Stimulated activated CD8-positive, alpha-beta memory T cell treated with anti-CD3 and anti-CD28 coated beads, Interleukin-12 subunit alpha, Interleukin-12 subunit beta, amount 100 ng/mL, for 24 hours (primary cell): ENCODE results near the gene IGSF3.

ENCODE experiments used
- DNase-seq: peaks from one replicate; pipeline ENCODE4 v3.0.0-alpha.2; 2020; ENCODE audit errors: extremely low read depth

Gene IGSF3

DNA sequence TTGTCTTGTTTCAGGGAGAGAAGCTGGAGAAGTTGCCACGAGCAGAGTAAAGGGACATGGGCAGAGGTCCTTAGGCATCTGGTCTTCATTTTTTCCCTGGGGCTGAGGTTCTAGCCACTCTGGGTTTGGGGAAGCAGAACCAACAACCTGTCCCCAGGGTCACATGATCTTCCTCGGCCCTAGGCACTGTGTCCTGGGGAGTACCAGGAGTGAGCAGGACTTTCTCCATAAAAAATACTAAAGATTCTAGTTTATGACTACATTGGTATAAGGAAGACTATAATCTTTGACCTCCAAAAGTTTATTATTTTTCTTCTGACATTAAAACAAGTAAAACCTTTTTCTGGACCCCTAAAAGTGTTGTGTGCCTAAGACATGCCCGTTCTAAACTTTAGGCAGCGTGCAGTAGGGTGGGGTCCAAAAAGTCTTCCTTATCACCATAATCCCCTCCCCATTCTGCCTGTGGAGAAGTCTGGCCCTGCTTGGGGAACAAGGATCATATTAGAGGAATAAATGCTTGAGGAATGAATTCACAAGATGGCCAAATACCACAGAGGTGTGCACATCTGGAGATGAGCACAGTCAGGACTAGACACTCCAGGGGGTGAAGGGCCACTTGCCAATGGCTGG, 19.3 kb upstream of the IGSF3 start:
- no peak for DNase-seq

DNA sequence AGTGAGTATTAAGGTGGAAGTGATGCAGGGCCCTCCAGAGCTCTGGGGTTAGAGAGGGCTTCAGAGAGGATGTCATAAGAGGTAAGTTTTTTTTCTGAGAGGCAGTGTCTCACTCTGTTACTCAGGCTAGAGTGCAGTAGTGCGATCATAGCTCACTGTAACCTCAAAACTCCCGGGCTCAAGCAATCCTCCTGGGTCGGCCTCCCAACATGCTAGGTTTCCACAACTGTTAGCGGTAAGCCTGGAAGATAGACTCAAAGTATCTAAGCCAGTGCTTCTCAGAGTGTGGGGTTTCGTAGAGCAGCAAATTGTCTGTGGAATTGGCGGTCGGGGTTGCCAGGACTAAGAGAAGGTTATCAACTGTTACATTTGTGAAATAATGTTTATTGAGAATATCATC, 18.6 kb upstream of the IGSF3 start:
- DNase-seq: no peak

DNA sequence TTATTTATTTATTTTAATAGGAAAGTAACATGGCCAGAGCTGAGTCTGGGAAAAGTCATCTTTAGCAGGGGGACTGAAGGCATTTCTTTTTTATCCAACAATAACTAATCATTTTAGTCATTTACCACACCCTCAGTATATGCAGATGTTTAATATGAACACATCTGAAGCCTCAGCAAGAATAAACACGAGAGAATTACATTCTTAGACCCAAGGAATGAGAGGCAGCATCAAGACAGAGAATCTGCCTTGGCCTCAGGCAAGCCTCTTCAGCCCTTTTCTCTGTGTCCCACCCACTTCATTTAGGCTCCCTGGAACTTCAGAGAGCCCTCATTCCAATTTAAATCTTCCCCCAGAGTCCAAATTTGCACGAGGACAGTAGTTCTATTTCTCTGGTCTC, 17.0 kb upstream of the IGSF3 start:
- no peak for DNase-seq

DNA sequence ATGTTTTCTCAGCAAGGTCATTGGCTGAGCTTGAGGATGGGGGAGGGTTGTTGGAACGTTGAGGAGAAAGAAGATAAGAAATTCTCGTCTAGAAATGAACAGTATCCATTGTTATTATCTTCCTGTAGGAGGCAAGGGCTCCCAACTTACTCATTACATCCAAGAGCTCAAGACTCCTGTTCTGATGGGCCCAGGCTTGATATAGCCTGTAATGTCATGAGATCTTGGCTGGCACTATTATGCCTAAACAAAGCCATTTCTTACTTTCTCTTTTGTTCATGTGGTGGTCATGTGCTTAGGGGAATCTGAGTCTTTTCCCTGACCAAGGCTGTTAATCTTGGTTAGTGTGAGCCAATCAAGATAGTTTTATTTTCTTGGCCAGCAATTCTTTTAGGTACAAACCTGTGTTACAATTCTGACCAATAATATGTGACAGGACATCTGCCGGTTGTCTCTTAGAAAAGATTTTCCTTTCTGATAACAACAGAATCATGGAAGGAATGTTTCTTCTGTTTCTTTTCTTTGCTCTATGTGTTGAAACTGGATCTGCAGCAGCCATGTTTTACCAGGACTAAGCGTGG, 15.2 kb upstream of the IGSF3 start:
- no peak for DNase-seq

DNA sequence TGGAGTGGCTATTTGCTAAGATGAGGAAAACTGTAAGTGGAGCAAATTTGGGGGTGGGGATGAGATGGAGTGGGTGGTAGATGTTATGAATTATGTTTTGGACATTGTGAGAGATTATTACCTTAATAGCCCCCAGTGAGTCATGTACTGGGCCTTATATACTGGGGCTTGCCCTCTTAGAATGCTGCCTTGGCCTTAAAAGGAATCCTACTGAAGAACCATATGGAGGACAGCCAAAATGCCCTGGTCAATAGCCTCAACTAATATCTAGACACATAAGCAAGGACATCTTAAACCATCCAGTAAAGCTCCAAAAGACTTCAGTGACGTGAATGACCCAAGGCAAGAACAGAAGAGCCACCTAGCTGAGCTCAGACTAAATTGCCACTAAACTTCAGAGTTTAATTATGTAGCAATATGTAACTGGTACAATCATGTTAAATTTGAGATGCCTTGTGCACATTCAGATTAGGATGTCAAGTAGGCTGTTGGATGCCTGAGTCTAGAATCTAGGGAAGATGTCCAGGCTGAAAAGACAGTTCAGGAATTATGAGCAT, 13.9 kb upstream of the IGSF3 start:
- no peak for DNase-seq

DNA sequence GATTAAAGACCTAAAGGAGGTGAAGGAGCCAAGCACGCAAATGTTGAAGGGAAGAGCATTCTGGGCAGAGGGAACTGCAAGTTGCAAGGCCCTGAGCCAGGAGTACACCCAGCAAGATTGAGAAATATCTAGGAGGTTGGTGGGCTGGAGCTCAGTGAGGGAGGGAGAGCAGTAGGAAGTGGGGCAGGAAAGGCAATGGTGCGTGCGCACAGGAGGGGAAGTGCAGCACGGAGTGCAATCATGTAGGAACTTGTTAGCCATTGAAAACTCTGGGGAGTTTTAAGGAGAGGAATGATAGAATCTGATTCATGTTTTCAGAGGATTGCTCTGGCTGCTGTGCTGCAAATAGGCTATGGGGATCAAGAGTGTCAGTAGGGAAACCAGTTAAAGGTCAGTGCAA, 13.2 kb upstream of the IGSF3 start:
- no peak for DNase-seq

DNA sequence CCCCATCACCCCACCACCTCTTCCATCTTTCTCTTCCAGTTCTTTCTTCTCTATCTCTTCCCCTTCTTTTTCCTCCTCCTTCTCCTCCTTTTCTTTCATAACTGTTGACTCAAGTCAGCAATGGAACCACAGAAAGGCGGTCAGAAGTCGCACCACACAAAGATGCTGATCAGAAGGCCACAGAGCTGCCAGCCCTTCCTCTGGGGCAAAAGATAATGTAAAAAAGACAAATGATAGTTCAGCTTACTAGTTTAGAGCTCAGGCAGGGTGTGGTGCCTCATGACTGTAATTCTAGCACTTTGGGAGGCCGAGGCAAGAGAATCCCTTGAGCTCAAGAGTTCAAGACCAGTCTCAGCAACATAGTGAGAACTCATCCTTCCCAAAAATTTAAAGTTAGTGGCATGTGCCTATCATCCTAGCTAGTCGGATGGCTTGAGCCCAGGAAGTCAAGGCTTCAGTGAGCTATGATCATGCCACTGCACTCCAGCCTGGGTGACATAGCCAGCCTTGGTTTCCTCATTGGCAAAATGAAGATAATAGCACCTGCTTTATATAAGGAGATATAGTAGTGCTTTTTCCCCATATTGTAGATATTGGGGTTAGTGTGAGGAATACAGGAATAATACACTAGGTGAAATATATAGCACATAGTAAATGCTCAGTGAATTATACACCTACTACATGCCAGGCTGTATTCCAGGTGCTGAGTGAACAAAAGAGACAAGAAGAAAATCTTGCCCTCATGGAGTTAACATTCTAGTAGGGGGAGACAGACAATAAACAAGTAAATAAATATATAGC, 12.5 kb upstream of the IGSF3 start:
- DNase-seq: no peak

DNA sequence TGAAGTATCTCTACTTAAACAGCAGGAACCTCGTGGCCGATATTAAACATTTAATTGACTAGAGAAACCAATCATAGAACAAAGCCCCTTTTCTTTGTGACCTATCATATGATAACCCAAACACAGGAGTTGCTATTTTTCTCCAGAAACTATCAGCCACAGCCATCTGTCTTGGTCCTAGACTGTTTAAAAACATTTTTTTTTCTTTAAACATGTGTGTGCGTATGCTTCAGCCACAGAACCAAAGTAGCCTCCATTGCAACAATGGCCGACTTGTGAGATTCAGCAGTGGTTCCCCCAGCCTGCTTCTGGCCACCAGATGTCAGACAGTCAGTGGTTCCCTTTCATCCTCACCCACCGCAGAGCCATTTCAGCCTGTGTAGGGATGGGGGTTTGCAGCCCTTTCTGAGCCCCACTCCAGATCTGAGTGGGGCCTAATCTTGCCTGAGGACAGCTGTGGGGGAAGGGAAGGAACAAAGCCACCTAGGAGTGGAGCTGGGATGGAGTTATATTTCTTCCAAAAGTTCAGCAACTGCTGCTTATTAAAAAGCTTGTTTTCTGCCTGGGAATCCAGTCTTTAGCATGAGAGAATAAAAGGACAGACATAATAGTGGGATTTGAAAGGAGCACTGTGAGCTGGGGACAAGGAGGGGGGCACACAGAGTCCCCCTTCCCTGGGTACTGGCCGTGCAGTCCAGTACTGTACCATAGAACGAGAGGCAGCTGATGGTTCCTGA, 11.7 kb upstream of the IGSF3 start:
- DNase-seq: no peak

DNA sequence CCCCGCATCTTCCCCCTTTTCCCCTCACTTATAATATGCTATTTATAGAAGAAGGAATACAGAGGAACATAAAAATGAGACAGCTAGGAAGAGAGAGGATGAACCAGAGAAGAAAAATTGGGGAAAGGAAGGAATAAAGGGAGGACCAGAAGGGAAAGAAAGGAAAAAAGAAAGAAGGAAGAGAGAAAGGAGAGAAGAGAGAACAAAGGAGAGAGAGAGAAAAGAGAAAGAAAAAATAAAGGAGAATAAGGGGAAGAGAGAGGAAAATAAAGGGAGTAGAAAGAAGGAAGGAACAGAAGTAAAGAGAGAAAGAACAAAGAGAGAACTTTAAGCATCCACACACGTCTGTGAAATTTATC, 11.2 kb upstream of the IGSF3 start:
- no peak for DNase-seq

DNA sequence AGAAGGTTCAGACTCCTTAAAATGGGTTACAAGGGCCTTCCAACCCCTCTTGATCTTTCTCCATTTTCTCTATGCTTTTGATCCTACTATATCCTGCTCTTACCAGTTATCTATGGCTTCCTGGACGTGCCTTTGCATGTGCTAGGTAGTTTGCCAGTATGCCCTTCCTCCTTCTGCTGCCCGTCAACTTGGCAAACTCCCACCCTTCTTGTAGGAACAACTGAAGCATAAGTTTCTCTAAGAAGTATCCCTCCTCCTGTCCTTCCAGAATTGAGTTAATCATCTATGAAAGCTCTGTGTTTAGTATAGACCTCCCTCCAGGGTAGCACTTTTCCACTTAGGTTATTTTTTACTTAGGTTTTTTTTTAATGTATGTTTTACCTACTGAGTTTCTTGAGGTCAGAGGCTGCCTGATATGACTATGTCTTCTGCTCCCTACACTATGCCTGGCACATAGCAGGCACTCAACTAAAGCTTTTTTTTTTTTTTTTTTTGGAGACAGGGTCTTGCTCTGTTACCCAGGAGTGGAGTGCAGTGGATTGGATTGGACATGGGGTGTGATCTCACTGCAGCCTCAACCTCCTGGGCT, 10.0 kb upstream of the IGSF3 start:
- DNase-seq: no peak

DNA sequence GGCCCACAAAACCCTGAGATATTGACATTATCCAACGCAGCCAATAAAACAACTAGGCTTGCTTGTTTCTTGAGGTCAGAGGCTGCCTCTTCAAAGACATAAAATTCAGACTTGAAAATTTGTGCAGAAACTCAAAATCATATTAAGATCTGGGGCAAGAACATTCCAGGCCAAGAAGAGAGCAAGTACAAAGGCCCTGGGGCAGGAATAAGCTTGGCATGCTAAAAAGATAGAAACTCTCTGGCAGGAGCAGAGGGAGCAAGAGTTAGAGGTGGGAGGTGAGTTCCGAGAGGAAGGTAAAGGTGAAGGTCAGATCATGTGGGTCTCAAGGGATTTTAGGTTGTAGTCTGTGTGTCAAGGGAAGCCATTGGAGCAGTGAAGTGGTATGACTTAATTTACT, 8.8 kb upstream of the IGSF3 start:
- no peak for DNase-seq

DNA sequence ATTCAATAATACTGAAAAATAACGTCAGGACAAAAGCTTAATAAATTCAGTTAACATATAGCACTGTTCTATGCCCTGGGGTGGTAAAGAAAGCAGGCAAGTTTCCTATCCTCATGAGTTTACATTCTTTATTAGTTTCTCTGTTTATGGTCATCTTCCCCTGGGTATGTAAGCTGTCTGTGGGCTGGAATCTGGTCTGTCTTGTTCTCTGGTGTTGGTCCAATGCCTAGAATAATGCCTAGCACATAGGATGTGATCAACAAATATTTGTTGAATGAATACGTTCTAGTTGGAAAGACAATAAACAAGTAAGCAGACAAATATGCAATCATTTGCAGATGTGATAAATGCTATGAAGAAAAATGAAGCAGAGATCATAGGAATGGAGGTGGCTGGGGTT, 7.2 kb upstream of the IGSF3 start:
- DNase-seq: no peak

DNA sequence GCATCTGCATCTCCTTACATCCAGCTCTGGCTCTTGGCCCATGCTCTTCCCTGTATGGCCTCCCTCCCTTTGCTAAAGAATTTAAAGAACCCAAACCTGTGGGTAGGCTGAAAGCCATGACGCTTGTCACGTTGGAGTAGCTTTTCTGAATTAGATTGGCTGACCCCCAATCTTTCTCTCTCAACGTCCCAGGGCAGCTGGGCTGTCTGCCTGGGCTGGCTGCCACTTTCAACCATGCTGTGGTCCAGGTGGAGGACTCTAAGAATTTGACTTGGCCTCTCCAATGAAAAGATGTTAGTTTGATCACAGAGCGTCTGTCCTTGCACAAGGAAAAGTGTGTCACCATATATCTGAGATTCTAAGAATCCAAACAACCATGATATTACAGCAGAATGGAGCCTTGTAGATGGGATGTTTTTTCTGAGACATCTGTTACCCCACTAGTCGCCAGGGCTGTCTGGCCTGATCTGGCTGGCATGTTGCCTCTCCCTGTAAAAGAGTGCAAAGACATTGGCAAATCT, 6.5 kb upstream of the IGSF3 start:
- no peak for DNase-seq

DNA sequence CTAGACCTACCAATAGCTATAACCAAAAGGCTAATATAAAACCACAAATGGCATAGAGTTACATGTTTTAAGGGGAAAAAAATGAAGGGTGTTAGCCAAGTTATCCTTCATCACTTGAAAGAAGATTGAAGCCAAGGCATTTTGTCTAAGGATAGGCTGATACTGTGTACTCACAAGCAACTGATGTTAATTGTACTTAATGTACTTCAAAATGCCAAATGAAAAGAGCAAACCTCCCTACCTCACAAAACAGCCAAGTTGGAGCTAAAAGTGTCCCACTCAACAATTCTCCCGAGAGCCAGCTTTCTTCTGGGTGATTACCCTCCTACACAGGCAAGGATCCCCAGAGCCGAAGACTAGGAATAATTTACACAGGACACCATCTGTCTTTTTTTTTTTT, 4.4 kb upstream of the IGSF3 start:
- no peak for DNase-seq

DNA sequence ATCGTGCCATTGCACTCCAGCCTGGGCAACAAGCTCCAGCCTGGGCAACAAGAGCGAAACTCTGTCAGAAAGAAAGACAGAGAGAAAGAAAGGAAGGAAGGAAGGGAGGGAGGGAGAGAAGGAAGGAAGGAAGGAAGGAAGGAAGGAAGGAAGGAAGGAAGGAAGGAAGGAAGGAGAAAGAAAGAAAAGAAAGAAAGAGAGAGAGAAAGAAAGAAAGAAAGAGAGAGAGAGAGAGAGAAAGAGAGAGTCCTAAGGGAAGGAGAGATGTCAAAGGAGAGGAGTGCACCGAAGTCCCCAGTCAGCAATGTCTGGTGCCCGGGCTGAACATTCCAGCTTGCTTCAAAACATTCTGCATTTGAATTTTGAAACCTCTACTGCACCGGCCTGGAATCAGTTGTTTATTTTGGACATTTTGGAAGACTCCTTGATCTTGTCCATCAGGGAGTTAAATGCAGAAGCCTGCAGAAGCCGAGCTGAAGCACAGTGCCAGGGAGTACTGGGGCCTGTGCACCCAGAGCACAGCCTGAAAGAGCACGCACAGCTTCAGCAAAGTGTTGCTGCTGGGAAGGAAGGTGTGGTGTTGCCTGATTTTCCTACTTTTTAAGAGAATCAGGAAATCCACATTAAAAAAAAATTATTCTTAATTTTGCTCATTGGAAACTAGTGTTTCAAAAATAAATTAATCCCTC, 3.7 kb upstream of the IGSF3 start:
- no peak for DNase-seq

DNA sequence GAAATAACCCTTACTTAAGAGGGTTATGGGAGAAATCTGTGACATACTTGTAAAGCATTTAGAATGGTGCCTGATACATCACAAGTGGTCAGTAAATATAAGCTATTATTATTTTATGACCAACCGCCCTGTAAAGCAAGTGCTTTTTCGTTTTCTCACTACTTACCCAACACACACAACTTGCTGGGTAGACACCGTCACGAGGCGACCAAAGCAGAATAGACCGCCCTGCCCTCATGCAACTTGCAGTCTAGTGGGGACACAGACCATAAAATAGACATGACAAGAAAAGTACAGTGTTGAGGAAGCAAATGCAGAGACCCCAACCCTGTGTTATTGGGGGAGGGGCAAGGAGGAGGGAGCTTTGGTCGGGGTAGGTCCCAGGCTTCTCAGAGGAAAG, 744 bp upstream of the IGSF3 start:
- no peak for DNase-seq

DNA sequence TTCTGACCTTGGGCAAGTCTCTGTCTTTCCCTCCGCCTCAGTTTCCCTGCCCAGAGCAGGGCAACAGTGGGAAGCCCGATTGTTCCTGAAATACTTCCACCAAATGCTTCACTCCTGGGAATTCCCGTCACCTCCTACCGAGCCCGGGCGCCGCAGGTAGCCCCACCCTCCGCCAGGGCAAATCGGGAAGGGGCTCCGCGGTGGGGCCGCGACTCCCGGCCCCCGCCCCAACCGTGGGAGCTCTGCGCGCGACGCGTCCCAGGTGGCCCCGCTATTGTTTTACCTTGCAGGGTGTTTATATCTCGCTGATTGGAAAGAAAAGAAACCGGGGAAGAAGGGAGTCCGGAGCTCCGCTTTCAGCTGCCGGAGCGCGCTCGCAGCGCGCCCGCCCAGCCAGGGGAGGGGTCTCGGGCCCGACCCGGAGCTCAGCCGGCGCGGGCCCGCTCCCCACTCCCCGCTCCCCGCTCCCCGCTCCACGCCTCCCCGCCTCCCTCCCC, 407 bp downstream of the IGSF3 start:
- no peak for DNase-seq

DNA sequence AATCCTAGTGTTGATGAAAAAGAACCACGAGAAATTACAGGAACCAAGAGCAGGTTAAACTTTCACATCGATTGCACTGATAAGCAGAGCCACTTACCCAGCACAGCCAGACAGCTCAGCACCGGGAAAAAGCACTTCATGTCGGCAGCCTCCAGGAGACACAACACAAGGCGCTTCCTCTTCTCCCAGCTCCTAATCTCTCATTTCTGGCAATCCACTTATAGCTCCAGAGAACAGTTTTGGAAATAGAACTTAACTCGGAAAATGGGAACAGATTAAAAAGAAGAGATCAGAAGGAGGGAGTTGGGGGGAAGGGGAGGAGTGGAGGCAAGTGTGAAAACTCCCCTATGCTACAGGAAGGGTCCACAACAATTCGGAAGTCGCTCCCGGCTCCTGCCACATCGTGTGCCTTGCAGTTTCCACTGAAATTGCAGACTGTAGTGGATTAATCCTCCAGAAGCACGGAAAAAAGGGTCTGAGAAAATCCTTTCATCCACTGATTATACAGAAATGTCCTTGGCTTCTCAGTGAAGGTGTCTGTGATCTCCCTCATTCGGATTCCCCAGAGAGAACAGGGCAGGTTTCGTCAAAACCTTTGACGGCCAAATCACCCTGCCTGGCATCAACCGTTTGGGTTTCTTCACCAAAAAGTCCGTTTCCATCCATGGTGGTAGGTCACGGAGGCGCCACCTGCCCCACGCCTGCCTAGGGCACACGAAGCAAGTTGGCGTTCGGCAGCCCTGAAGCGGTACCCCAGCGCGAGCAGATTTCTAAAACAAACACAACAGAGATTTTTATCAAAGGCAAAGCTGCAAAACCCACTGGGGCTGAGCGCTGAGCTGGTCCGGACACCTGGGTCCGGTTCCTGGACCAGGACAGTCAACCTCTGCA, 1.1 kb downstream of the IGSF3 start:
- DNase-seq: no peak

DNA sequence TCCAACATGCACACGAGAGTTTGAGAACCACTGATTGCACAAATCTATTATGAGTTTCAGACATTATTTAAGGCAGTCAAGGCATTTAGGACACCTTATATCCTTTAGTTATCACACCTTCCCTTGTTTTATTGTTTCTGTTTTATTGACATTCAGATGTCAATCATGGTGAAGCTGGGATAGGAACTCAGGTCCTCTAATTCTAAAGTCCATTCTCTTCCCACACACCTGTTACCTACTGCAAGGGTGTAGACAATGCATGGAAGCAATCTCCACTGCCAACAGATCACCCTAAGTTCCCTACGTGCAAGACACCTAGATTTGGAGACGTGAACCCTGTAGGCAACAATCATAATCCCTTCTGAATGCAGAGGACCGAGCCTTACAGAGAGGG, 2.6 kb downstream of the IGSF3 start:
- DNase-seq: no peak

DNA sequence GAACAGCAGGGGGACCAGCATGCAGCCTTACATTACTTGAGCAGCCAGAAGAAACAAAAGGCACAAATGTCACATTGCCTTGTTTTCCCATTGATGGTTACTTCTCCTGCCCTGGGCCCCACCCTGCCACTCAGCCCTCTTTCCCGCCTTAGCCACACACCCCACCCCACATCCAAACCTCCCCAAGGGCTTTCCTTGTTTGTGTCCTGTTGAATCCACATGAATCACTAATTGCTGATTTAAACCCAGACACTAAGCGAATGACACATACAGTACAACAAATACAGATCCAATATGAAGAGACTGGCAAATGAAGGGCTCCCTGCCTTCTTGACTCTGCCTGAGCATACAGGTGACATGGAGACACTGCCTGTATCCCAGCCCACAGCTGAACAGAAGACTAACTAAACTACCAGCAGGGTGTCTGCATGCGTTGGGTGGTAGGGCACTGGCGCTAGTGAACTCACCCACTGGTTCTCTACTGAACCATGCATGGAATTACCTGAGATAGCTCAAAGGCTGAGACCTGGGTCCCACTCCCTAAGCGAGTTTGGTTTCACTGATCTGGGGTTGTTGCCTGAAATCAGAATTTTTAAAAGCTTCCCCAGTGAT, 3.1 kb downstream of the IGSF3 start:
- DNase-seq: no peak
